Measurements from ENCODE around the gene PTER. TPM values are rescaled to one million over a fixed set of nuclear protein-coding genes. Genes with fewer than 3 reads are reported as not detected.

PTER gene
- total RNA-seq, 2 experiments from 2014 or later = 22.8 to 29.7 TPM

- no TSS peak for BruUV-seq (replicated peaks)
Observed at GRCh38 chr10:16559236-16559773, 122.5 kb downstream of the PTER start.

GRCh38 chr10:16562891-16563290 is 126.1 kb downstream of the PTER start:
- POLR2A ChIA-PET = no interaction called here
- no peak for DNase-seq (ENCODE audit: low spot score)
- Histone ChIP-seq H3K4me1 (ENCODE audit: insufficient read depth, low read length, poor library complexity, severe bottlenecking) (no peaks in the 10 kb centered on the region), H2AFZ (ENCODE audit: low read length) (no peak overlapping the region), H3K9me2 (ENCODE audit: insufficient read depth, low read length) (no peaks in the 10 kb centered on the region), H3K36me3 (ENCODE audit: insufficient read depth, low read length) (no peaks in the 10 kb centered on the region), H3K9me3 (ENCODE audit: low read length) (no peaks in the 10 kb centered on the region), H3K27ac (ENCODE audit: low read depth, low read length, poor library complexity, severe bottlenecking) (no peak overlapping the region), H3K4me2 (ENCODE audit: low read length) (no peak overlapping the region), H3K79me2 (ENCODE audit: insufficient read depth, low read depth, low read length) (no peaks in the 10 kb centered on the region), H3K4me3 (ENCODE audit: low read depth, low read length, poor library complexity, severe bottlenecking) (no peak overlapping the region), H4K20me1 (ENCODE audit: insufficient read depth, low read length) (no peaks in the 10 kb centered on the region)
- CTCF ChIA-PET (ENCODE audit: unreplicated experiment) = no interaction called here
- TF ChIP-seq EZH2phosphoT487 (IDR thresholded peaks at IDR 0.05; ENCODE audit: borderline replicate concordance, low read depth, low read length) (no peak), CTCF (conservative IDR thresholded peaks at IDR 0.05; ENCODE audit: low read length) (no peak)
- no TSS peak for BruUV-seq (replicated peaks)
- intact Hi-C loops (cut with micrococcal nuclease; ENCODE audit: unreplicated experiment) = no loop called here

More at GRCh38 chr10:16559236-16559773, 122.5 kb downstream of the PTER start:
- Histone ChIP-seq H2AFZ (ENCODE audit: low read length) (no peak overlapping the region), H3K36me3 (ENCODE audit: insufficient read depth, low read length) (no peaks in the 10 kb centered on the region), H4K20me1 (ENCODE audit: insufficient read depth, low read length) (no peaks in the 10 kb centered on the region), H3K9me3 (ENCODE audit: low read length) (no peaks in the 10 kb centered on the region), H3K4me1 (ENCODE audit: insufficient read depth, low read length, poor library complexity, severe bottlenecking) (no peaks in the 10 kb centered on the region), H3K27ac (ENCODE audit: low read depth, low read length, poor library complexity, severe bottlenecking) (no peak overlapping the region), H3K4me2 (ENCODE audit: low read length) (no peak overlapping the region), H3K79me2 (ENCODE audit: insufficient read depth, low read depth, low read length) (no peaks in the 10 kb centered on the region), H3K4me3 (ENCODE audit: low read depth, low read length, poor library complexity, severe bottlenecking) (no peak overlapping the region), H3K9me2 (ENCODE audit: insufficient read depth, low read length) (no peaks in the 10 kb centered on the region)
- TF ChIP-seq CTCF (conservative IDR thresholded peaks at IDR 0.05; ENCODE audit: low read length) (no peak), EZH2phosphoT487 (IDR thresholded peaks at IDR 0.05; ENCODE audit: borderline replicate concordance, low read depth, low read length) (no peak)
- POLR2A ChIA-PET = interaction anchor here (0.9 kb wide), 1 partner anchor 8 kb away, joined by 4 read pairs; no protein-coding TSS in a partner anchor
- intact Hi-C loops (cut with micrococcal nuclease; ENCODE audit: unreplicated experiment) = no loop called here
- DNase-seq (ENCODE audit: low spot score) = no peak
- CTCF ChIA-PET (ENCODE audit: unreplicated experiment) = no interaction called here

Small RNAs within 50 kb of the gene (small RNA-seq; reads per million reads assigned to genes)
- 3.4 reads per million, percentile 87 among the genes with 10 or more reads in this experiment for gene RNU2-18P

Other genes with a start within 250 kb of the PTER start
- not detected in 2 replicates for gene C1QL3, start 84.9 kb downstream of the PTER start, total RNA-seq (2014; rRNA removed; shearing (Covaris generic))
- gene C1QL3, start 84.9 kb downstream of the PTER start, total RNA-seq (2022) = not detected in 2 replicates

Data from OCI-LY7 (cell line).